Activated CD4-positive, CD25-positive, alpha-beta regulatory T cell treated with anti-CD3 and anti-CD28 coated beads, Interleukin-2, amount 50 U/mL, for 72 hours (primary cell): ENCODE results near the gene KIF1C.

Experiments
- DNase-seq: peaks from one replicate; pipeline ENCODE4 v3.0.0; 2021

KIF1C gene

GRCh38 chr17:4997302-4998026 lies at the start of gene KIF1C, which contains the start of gene INCA1:
TSS of gene KIF1C (plus strand) at chr17:4997950. CDS start at chr17:5000247, 2,297 bp downstream.
TSS of gene INCA1 (minus strand) at chr17:4997522. CDS start at chr17:4994437, 3,085 bp downstream.
- peak; percentile 93 for DNase-seq

- peak; percentile 82 for DNase-seq
Observed at GRCh38 chr17:4948166-4948930, 49.4 kb upstream of the KIF1C start, which contains the start of gene PFN1. TSS of gene PFN1 (minus strand) at chr17:4948530. CDS start at chr17:4948394, 136 bp downstream.

GRCh38 chr17:4948931-4949320 lies 48.8 kb upstream of the KIF1C start:
- DNase-seq, result peak; percentile 69

- DNase-seq, result peak; percentile 79
Observed at GRCh38 chr17:4949321-4950074, 48.3 kb upstream of the KIF1C start.

- no peak for DNase-seq
Observed at GRCh38 chr17:4950075-4950745, 47.5 kb upstream of the KIF1C start.

GRCh38 chr17:4950746-4951204 lies 47.0 kb upstream of the KIF1C start, which contains the start of gene ENO3:
TSS of gene ENO3 (plus strand) at chr17:4951119. CDS start at chr17:4951830, 711 bp downstream.
- no peak for DNase-seq

- DNase-seq, result no peak
Observed at GRCh38 chr17:4951486-4951885, 46.3 kb upstream of the KIF1C start.

- DNase-seq, result no peak
Observed at GRCh38 chr17:4953451-4953961, 44.2 kb upstream of the KIF1C start.

GRCh38 chr17:4955091-4955490 lies 42.7 kb upstream of the KIF1C start:
- DNase-seq, result no peak

- DNase-seq, result no peak
Observed at GRCh38 chr17:4956493-4957061, 41.2 kb upstream of the KIF1C start.

- DNase-seq, result no peak
Observed at GRCh38 chr17:4958102-4958501, 39.6 kb upstream of the KIF1C start.

GRCh38 chr17:4959261-4959965 lies 38.3 kb upstream of the KIF1C start:
- no peak for DNase-seq

- no peak for DNase-seq
Observed at GRCh38 chr17:4960279-4960922, 37.3 kb upstream of the KIF1C start.

GRCh38 chr17:4965311-4965986 lies 32.3 kb upstream of the KIF1C start:
- no peak for DNase-seq

- peak; percentile 84 for DNase-seq
Observed at GRCh38 chr17:4966844-4967538, 30.8 kb upstream of the KIF1C start.

GRCh38 chr17:4967539-4968485 lies 29.9 kb upstream of the KIF1C start, which contains the start of gene SPAG7:
TSS of gene SPAG7 (minus strand) at chr17:4967817. CDS start at chr17:4967804, 13 bp downstream.
- peak; percentile 93 for DNase-seq

- peak; percentile 45 for DNase-seq
Observed at GRCh38 chr17:4968486-4969046, 29.2 kb upstream of the KIF1C start.
